Endothelial cell of umbilical vein (primary cell): ENCODE results near the gene VPS35L.

ENCODE experiments used
- EZH2 ChIP-seq: IDR thresholded peaks from 2 replicates; pipeline ENCODE4 v1.6.1; 2012; ENCODE audit warnings: borderline replicate concordance, low read depth, mild to moderate bottlenecking, moderate library complexity, low read length, inconsistent platforms; ENCODE audit not compliant: severe bottlenecking
- FOS ChIP-seq: IDR thresholded peaks from 2 replicates; pipeline ENCODE4 v1.6.1; 2011; ENCODE audit warnings: mild to moderate bottlenecking, low read length, moderate library complexity, borderline replicate concordance; ENCODE audit not compliant: insufficient read depth
- MYC ChIP-seq: IDR thresholded peaks from one replicate; pipeline ENCODE4 v1.6.1; 2011; ENCODE audit warnings: mild to moderate bottlenecking, low read depth, low read length
- POLR2AphosphoS5 ChIP-seq: IDR thresholded peaks from 2 replicates; pipeline ENCODE4 v1.6.1; 2012; ENCODE audit warnings: low read depth, mild to moderate bottlenecking, control low read depth, low read length, moderate library complexity; ENCODE audit not compliant: insufficient read depth
- TF ChIP-seq, protein P1 (sequence below), 2 donors: IDR thresholded peaks; 1 replicate in 1 of 2; 2 replicates in 1 of 2; pipeline ENCODE4 v1.5.1; 2011; ENCODE audit warnings: low read length in 2 of 2, mild to moderate bottlenecking in 2 of 2, moderate library complexity in 2 of 2, control low read depth in 1 of 2, inconsistent platforms in 1 of 2, low read depth in 1 of 2; ENCODE audit not compliant: insufficient read depth in 1 of 2; ENCODE audit errors: extremely low read depth in 1 of 2

DNA sequence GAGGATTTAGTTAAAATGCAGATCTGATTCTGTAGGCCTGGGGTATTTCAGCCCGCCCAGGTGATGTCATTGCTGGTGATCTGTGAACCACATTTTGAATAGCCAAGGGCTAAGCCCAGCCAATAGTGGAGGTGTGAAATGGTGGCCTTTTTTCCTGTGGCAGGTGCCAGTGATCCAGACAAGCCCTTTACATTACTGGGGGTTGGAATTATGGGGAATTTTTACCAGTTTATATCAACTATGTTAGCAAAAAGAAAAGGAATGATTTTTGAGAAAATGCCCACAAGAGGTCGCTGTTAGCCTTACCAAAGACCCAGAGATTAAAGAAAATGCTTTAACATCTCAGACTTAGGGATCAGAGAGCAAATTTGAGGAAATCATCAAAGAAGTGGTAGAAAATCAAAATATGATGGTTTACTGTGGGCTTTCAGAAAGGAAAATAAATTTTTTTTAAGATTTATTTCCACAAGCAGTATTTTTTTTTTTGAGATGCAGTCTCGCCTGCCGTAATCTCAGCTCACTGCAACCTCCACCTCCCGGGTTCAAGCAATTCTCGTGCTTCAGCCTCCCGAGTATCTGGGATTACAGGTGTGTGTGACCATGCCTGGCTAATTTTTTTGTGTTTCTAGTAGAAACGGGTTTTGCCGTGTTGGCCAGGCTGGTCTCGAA, 3.9 kb downstream of the VPS35L start:
- TF ChIP-seq FOS (no peak), MYC (no peak), POLR2AphosphoS5 (no peak), EZH2 (no peak)
- TF ChIP-seq, protein P1, sequence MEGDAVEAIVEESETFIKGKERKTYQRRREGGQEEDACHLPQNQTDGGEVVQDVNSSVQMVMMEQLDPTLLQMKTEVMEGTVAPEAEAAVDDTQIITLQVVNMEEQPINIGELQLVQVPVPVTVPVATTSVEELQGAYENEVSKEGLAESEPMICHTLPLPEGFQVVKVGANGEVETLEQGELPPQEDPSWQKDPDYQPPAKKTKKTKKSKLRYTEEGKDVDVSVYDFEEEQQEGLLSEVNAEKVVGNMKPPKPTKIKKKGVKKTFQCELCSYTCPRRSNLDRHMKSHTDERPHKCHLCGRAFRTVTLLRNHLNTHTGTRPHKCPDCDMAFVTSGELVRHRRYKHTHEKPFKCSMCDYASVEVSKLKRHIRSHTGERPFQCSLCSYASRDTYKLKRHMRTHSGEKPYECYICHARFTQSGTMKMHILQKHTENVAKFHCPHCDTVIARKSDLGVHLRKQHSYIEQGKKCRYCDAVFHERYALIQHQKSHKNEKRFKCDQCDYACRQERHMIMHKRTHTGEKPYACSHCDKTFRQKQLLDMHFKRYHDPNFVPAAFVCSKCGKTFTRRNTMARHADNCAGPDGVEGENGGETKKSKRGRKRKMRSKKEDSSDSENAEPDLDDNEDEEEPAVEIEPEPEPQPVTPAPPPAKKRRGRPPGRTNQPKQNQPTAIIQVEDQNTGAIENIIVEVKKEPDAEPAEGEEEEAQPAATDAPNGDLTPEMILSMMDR (IDR thresholded peaks at IDR 0.05; ENCODE audit: extremely low read depth in 1 of 2, insufficient read depth in 1 of 2, low read depth in 1 of 2, low read length in 2 of 2), result peak; percentile 46 to 56
